K562 (cell line): ENCODE data around the gene ANO8. TPM values are rescaled to one million over a fixed set of nuclear protein-coding genes. Genes with fewer than 3 reads are reported as not detected.

Experiments used
- CCAR2 ChIP-seq: fragments of 200-400 bp; formaldehyde crosslinking; IDR thresholded peaks from 2 replicates; pipeline ENCODE4 v1.6.1; 2017; ENCODE audit warnings: mild to moderate bottlenecking, low read depth, low read length
- CHD2 ChIP-seq: IDR thresholded peaks from 2 replicates; pipeline ENCODE4 v1.6.1; 2011; ENCODE audit warnings: low read depth, low read length
- EP300 ChIP-seq: IDR thresholded peaks from 2 replicates; pipeline ENCODE4 v1.6.1; 2012; ENCODE audit warnings: low read length, improper control_type of control experiment
- ESRRB ChIP-seq: fragments of 250-450 bp; sonication (Bioruptor Pico); IDR thresholded peaks from 2 replicates; pipeline ENCODE4 v1.5.0; 2020; ENCODE audit warnings: mild to moderate bottlenecking, moderate library complexity, borderline replicate concordance
- FOXK2 ChIP-seq, 2 experiments: fragments of 450-650 bp; IDR thresholded peaks in 1 of 2; conservative IDR thresholded peaks in 1 of 2; 2 replicates each; pipeline ENCODE4 v1.6.1; 2016; ENCODE audit warnings: low read depth in 2 of 2, mild to moderate bottlenecking in 1 of 2
- HIVEP1 ChIP-seq: fragments of 250-450 bp; sonication (Bioruptor Pico); IDR thresholded peaks from 2 replicates; pipeline ENCODE4 v1.4.0; 2020; ENCODE audit warnings: mild to moderate bottlenecking
- MYNN ChIP-seq, 2 experiments: sonication (generic); formaldehyde crosslinking in 1 of 2; IDR thresholded peaks; 2 replicates each; pipeline versions ENCODE4 v1.5.0 to v1.6.1; 2016 to 2020; ENCODE audit warnings: antibody characterized with exemption in 1 of 2, missing genetic modification reagents in 1 of 2
- U2AF2 ChIP-seq: fragments of 200-400 bp; formaldehyde crosslinking; optimal IDR thresholded peaks from 2 replicates; pipeline ENCODE3; 2017; ENCODE audit warnings: low read depth, mild to moderate bottlenecking, low read length
- ZBTB40 ChIP-seq, 2 experiments: fragments of 450-650 bp in 1 of 2; sonication (generic) in 1 of 2; formaldehyde crosslinking in 1 of 2; IDR thresholded peaks; 2 replicates each; pipeline versions ENCODE4 v1.7.1 to v1.9.0; 2016 to 2022; ENCODE audit warnings: inconsistent platforms in 1 of 2, mild to moderate bottlenecking in 1 of 2, missing genetic modification reagents in 1 of 2
- ZHX1 ChIP-seq: fragments of 150-350 bp; conservative IDR thresholded peaks from 2 replicates; pipeline ENCODE4 v1.6.1; 2014; ENCODE audit warnings: low read length
- ZNF561 ChIP-seq: fragments of 450-650 bp; formaldehyde crosslinking; conservative IDR thresholded peaks from 2 replicates; pipeline ENCODE4 v1.4.0; 2020; ENCODE audit warnings: mild to moderate bottlenecking, moderate library complexity
- ZNF696 ChIP-seq: fragments of 250-450 bp; sonication (Bioruptor Pico); conservative IDR thresholded peaks from 2 replicates; pipeline ENCODE4 v1.4.0; 2020; ENCODE audit warnings: mild to moderate bottlenecking, moderate library complexity
- polyA plus RNA-seq, 8 experiments: library from polyadenylated mRNA; depleted of rRNA in 4 of 8; stranded (reverse) in 5 of 8; unstranded in 3 of 8; fragments of >200 nt; fragmentation: Nextera tagmentation in 2 of 8; fragmentation: Illumina TruSeq in 1 of 8; extraction: Ambion mirVana in 2 of 8; extraction: Trizol in 1 of 8; gene quantifications; 2 replicates each; pipeline versions ENCODE4 v1.2.1 to v1.2.3, GENCODE V29; 2011 to 2014; ENCODE audit warnings: inconsistent platforms in 1 of 8, missing spikeins in 1 of 8
- total RNA-seq, 7 experiments: library from RNA; depleted of rRNA in 6 of 7; stranded (reverse); fragments of >200 nt in 6 of 7; fragmentation: Illumina TruSeq in 2 of 7; extraction: Trizol in 2 of 7; gene quantifications; 2 replicates each; pipeline versions ENCODE4 v1.2.1 to v1.2.3, GENCODE V29; 2011 to 2021; ENCODE audit warnings: low replicate concordance in 1 of 7

The ANO8 gene
- total and polyA plus RNA-seq, 9 of the 15 experiments (the other 6 are each of a cell fraction or from before 2014, with no cell fraction given), result 0.07 to 7.6 (median 2.3) TPM; not detected in 1

- peak; percentile 64 for TF ChIP-seq ZBTB40 (IDR thresholded peaks at IDR 0.05)
- TF ChIP-seq ZBTB40 (CRISPR knock-in tag; IDR thresholded peaks at IDR 0.05), result no peak
- peak; percentile 67; the same call in 1 of the 2 replicates for TF ChIP-seq MYNN (IDR thresholded peaks at IDR 0.05)
- no peak for TF ChIP-seq MYNN (CRISPR knock-in tag; IDR thresholded peaks at IDR 0.05)
- TF ChIP-seq FOXK2 (conservative IDR thresholded peaks at IDR 0.05 in 1 of 2, IDR thresholded peaks at IDR 0.05 in 1 of 2; ENCODE audit: low read depth in 2 of 2), result peak; percentile 89 to 91
- no peak for TF ChIP-seq U2AF2
- no peak for TF ChIP-seq ZNF696
- peak; percentile 58; the same call in 1 of the 2 replicates for TF ChIP-seq ZHX1
- TF ChIP-seq ZNF561 (CRISPR knock-in tag), result no peak
- TF ChIP-seq CHD2, result no peak
- TF ChIP-seq ESRRB, result no peak
- no peak; the same call in 1 of the 2 replicates for TF ChIP-seq HIVEP1
- TF ChIP-seq CCAR2, result no peak
- TF ChIP-seq EP300, result peak; percentile 67
These were observed at the start of gene ANO8 (continued) for GRCh38 chr19:17334414-17335409.
